ENCODE measurements around the gene OR2A2. TPM values are rescaled to one million over a fixed set of nuclear protein-coding genes. Genes with fewer than 3 reads are reported as not detected.

Gene OR2A2
- total and polyA plus RNA-seq, 9 of the 15 experiments (the other 6 are each of a cell fraction or from before 2014, with no cell fraction given): not detected

- Histone ChIP-seq H3K9ac (ENCODE audit: insufficient read depth in 1 of 2, low read depth in 2 of 2, low read length in 2 of 2) (no peak overlapping the region), H3K4me2 (ENCODE audit: insufficient read depth, low read length) (no peak overlapping the region), H3K9me3 (replicated peaks; ENCODE audit: control insufficient read depth, insufficient read depth, low read depth, low read length) (peaks cover 1% of the 10 kb centered on the region; the same call in 1 of the 2 replicates), H3K79me2 (ENCODE audit: control insufficient read depth, insufficient read depth, low read length) (no peaks in the 10 kb centered on the region), H4K20me1 (replicated peaks; ENCODE audit: control insufficient read depth, insufficient read depth, low read length) (no peaks in the 10 kb centered on the region), H3K36me3 (ENCODE audit: control insufficient read depth, insufficient read depth, low read length) (no peaks in the 10 kb centered on the region), H2AFZ (ENCODE audit: low read depth, low read length) (no peak overlapping the region), H3K4me3 (no peak overlapping the region), H3K9me1 (ENCODE audit: control insufficient read depth, insufficient read depth, low read length) (no peaks in the 10 kb centered on the region), H3K27ac (ENCODE audit: extremely low read depth, low read depth, low read length) (no peak overlapping the region), H3K27me3 (ENCODE audit: control insufficient read depth in 2 of 2, insufficient read depth in 2 of 2, low read length in 2 of 2) (no peaks in the 10 kb centered on the region), H3K4me1 (replicated peaks in 1 of 2; ENCODE audit: control insufficient read depth in 2 of 2, insufficient read depth in 2 of 2, low read length in 2 of 2) (no peaks in the 10 kb centered on the region)
- POLR2A ChIA-PET: no interaction called here
- no peak for DNase-seq (ENCODE audit: extremely low read depth in 1 of 4, low spot score in 3 of 4)
- ATAC-seq: no peak
- in situ Hi-C loops (cut with MboI): no loop called here
- no peak for FAIRE-seq
- intact Hi-C loops (cut with micrococcal nuclease): no loop called here
- BruUV-seq (replicated peaks): no TSS peak
- CTCF ChIA-PET (ENCODE audit: low intra/inter-chr PET ratio): no interaction called here
- 0% methylated on average over 2 of the region's 2 CpGs for WGBS (ENCODE audit: insufficient coverage, low coverage, missing lambda C conversion rate)
- no peak for TF ChIP-seq U2AF2 (optimal IDR thresholded peaks at IDR 0.05; ENCODE audit: low read depth, low read length)
- TF ChIP-seq ZNF507 (tag; conservative IDR thresholded peaks at IDR 0.05): no peak
- no peak for TF ChIP-seq KDM5B (IDR thresholded peaks at IDR 0.05; ENCODE audit: insufficient replicate concordance, low read depth, low read length)
- TF ChIP-seq HMGXB4 (CRISPR knock-in tag; IDR thresholded peaks at IDR 0.05): no peak
- no peak for TF ChIP-seq ZNF232 (CRISPR knock-in tag; IDR thresholded peaks at IDR 0.05)
- TF ChIP-seq SMC3 (conservative IDR thresholded peaks at IDR 0.05; ENCODE audit: insufficient read depth, low read depth, low read length): no peak
- TF ChIP-seq TFAM (CRISPR knock-in tag; conservative IDR thresholded peaks at IDR 0.05): no peak
- no peak for TF ChIP-seq ZNF431 (CRISPR knock-in tag; IDR thresholded peaks at IDR 0.05)
- TF ChIP-seq ZNF398 (CRISPR knock-in tag; IDR thresholded peaks at IDR 0.05): no peak
- TF ChIP-seq MAZ (CRISPR knock-in tag; conservative IDR thresholded peaks at IDR 0.05 in 1 of 2, IDR thresholded peaks at IDR 0.05 in 1 of 2): no peak
- TF ChIP-seq CBX3 (IDR thresholded peaks at IDR 0.05; ENCODE audit: borderline replicate concordance in 1 of 2, low read length in 2 of 2): peak in 1 of 2 experiments; percentile 78; a peak in 2 of 3 replicates
- no peak for TF ChIP-seq NFYB (IDR thresholded peaks at IDR 0.05; ENCODE audit: extremely low read depth, insufficient read length)
- TF ChIP-seq ETS2 (tag; IDR thresholded peaks at IDR 0.05; ENCODE audit: borderline replicate concordance, poor library complexity, severe bottlenecking): no peak
- TF ChIP-seq CBX5 (IDR thresholded peaks at IDR 0.05; ENCODE audit: borderline replicate concordance, low read depth): peak; percentile 68; the same call in 1 of the 2 replicates
- no peak for TF ChIP-seq WHSC1 (IDR thresholded peaks at IDR 0.05; ENCODE audit: low read length)
- no peak for TF ChIP-seq PTBP1 (IDR thresholded peaks at IDR 0.05; ENCODE audit: low read depth, low read length)
Observed at GRCh38 chr7:144148224-144148827, 38.9 kb downstream of the OR2A2 start.

Measured in K562 (cell line).